GM19328 (cell line): ENCODE measurements around the gene ENPP1.
"Not testable (repeated sequence)": the region's sequence is repeated elsewhere in the genome, so short reads cannot be mapped to it uniquely, and the experiment has no call there.

Source experiments
- ATAC-seq: cut with Tn5 transposase; IDR thresholded peaks from one replicate; pipeline ENCODE4 v1.9.1; 2021; ENCODE audit warnings: mild to moderate bottlenecking, moderate library complexity; ENCODE audit not compliant: unreplicated experiment

ENPP1 gene

GRCh38 chr6:131911951-131912350, 104.1 kb downstream of the ENPP1 start:
- ATAC-seq, result no peak

GRCh38 chr6:131914234-131914633, 106.4 kb downstream of the ENPP1 start:
- no peak for ATAC-seq

- ATAC-seq, result peak; percentile 75
Observed at GRCh38 chr6:131914967-131915751, 107.3 kb downstream of the ENPP1 start.

- ATAC-seq, result not testable (repeated sequence)
Observed at GRCh38 chr6:131916091-131916796, 108.4 kb downstream of the ENPP1 start.

DNA sequence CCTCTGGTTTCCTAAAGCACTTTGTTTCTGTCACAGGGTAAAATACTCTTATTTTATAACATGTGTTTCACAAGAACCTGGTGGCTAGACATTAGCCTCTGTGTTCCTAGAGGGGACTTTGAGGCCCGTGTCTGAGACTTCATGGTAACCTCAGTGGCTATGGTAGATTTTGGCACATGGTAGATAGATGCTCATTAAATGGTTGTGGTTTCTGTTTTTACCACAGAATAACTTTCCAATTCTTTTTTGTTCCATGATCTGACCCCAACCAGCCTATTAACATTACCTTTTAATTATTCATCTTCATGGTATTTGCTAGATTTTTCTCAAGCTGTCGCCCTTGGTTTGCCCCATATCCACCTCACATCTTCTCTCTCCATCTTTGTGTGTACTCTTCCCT, 109.0 kb downstream of the ENPP1 start:
- ATAC-seq, result no peak

GRCh38 chr6:131917318-131917717, 109.5 kb downstream of the ENPP1 start:
- ATAC-seq, result no peak

DNA sequence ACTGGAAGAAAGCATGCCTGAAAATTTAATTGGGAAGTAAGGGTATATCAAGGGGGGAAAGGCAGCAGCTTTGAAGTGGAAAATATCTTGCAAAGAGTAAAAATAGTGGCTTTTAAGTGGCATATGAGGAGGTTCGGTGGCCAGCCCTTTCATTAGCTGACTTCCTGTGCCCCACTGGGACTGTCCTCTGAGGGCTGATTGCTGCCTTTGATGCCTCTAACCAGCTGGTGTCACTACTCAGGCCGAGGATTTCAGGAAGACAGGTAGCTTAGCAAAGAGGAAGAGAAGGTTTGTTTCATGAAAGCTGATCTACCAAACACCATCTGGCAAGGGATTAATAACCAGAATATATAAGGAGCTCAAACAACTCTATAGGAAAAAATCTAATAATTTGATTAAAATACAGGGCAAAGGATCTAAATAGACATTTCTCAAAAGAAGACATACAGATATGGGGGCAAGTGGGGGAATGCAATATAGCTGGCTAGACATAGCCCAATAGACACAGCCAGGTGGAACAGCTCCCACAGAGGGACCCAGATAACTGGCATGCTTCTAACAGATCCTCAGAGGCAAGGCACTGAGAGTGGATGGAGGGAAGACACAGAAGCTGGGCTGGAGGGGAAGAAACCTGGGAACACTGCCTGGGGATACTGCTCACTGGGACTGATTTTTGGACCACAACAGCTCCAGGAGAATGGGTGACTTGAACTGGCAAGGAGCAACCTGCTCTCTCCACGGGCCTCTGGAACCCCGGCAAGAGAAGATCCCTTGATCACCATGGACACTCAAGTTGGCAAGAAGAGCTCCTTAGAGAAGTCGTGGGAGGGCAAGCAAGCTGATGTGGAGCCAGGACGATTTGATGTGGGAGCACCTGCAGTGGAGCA, 110.2 kb downstream of the ENPP1 start:
- ATAC-seq, result no peak

- ATAC-seq, result no peak
Observed at GRCh38 chr6:131918650-131919355, 111.0 kb downstream of the ENPP1 start.

DNA sequence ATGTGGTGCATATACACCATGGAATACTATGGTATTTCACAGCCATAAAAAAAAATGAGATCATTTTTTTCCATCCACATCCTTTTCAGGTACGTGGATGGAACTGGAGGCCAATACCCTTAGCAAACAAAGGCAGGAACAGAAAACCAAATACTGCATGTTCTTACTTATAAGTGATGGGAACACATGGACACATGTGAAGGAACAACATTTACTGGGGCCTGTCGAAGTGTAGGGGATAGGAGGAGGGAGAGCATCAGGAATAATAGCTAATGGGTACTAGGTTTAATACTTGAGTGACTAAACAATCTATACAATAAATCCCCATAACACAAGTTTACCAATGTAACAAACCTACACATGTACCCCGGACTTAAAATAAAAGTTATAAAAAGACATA, 112.8 kb downstream of the ENPP1 start:
- no peak for ATAC-seq

DNA sequence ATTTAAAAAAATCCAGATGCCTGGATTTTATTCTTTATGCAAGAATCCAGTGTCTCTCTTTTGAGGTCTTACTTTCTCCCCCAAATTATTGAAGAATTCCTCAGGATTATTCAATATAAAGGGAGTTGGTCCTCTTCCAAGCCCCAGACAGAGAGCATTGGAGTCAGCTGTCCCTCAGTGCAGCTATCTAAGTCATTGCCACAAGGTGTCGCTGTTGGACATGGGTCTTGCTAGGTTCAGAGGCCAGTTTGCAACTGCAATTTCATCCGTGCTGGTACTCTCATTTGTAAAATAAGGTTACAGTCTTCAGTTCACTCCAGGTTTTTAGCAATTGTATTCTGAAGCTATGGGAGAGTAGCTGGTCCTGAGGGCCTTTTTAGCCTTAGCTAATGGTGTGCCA, 115.5 kb downstream of the ENPP1 start:
- ATAC-seq, result no peak

GRCh38 chr6:131924881-131925474, 117.2 kb downstream of the ENPP1 start:
- no peak for ATAC-seq

DNA sequence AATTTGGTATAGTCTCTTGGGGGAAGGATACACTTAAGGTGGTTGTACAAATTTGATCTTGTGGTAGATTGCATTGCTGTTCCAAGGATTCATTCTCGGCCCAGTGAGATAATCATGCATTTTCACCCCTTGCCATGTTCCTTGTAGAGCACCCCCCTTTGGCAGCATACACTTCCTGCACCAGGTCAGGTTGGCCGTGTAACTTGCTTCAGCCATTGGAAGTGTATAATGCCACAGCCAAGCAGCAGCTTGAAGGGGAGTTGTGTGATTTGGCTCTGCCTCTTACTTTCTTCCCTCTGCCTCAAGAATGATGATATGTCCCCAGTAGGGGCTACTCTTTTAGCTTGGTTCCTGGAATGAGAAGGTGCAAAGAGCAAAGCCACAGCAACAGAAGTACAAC, 121.4 kb downstream of the ENPP1 start:
- no peak for ATAC-seq

- ATAC-seq, result no peak
Observed at GRCh38 chr6:131929976-131930375, 122.2 kb downstream of the ENPP1 start.

DNA sequence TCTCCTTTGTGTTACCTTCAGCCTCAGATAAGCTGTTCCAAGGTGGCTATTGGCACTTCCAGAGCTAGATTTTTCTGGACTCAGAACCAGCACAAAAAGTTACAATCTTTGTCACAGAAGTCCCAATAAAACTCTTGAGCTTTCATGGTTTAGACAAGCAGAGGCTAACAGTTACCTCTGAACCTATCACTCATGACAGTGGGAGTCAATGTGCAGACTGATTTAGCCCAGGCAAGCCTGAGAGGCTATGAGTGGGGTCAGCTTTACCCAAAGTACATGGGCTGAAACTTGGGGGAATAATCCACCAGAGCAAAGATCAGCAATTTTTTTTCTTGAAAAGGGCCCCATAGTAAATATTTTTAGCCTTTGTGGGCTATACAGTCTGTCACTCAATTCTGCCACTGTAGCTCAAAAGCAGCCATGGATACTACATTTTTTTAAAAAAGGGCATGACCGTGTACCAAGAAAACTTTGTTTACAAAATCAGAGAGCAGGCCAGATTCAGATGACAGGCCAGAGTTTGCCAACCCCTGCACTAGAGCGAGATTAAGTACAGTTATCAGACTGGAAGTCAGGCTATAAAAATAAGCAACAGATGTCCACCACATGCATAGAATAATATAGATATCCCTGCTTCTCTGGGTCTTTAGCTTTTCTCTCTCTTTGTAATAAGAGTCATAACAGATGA, 123.4 kb downstream of the ENPP1 start:
- no peak for ATAC-seq

GRCh38 chr6:131936156-131936555, 128.3 kb downstream of the ENPP1 start:
- no peak for ATAC-seq

GRCh38 chr6:131937226-131937625, 129.4 kb downstream of the ENPP1 start:
- ATAC-seq, result no peak

- no peak for ATAC-seq
Observed at GRCh38 chr6:131937703-131938631, 130.1 kb downstream of the ENPP1 start.
